ENCODE measurements around the gene TRPM3.

The TRPM3 gene

GRCh38 chr9:70901746-70902145, 219.7 kb downstream of the TRPM3 start:
- Histone ChIP-seq H3K27me3 (ENCODE audit: control insufficient read depth, insufficient read depth, low read length) (no peaks in the 10 kb centered on the region), H3K4me3 (ENCODE audit: low read depth, low read length) (no peak overlapping the region), H3K9ac (no peak overlapping the region), H2AFZ (no peak overlapping the region), H3K79me2 (no peaks in the 10 kb centered on the region), H3K27ac (no peak overlapping the region), H3K9me3 (ENCODE audit: control insufficient read depth, low read length) (no peaks in the 10 kb centered on the region), H3K4me1 (no peaks in the 10 kb centered on the region), H3K36me3 (ENCODE audit: control insufficient read depth, insufficient read depth, low read length) (no peaks in the 10 kb centered on the region), H3K4me2 (ENCODE audit: low read length) (no peak overlapping the region)
- TF ChIP-seq CTCF (IDR thresholded peaks at IDR 0.05) = no peak

GRCh38 chr9:70901013-70901412, 220.4 kb downstream of the TRPM3 start:
- Histone ChIP-seq H2AFZ (no peak overlapping the region), H3K4me3 (ENCODE audit: low read depth, low read length) (no peak overlapping the region), H3K9ac (no peak overlapping the region), H3K79me2 (no peaks in the 10 kb centered on the region), H3K27ac (no peak overlapping the region), H3K4me2 (ENCODE audit: low read length) (no peak overlapping the region), H3K9me3 (ENCODE audit: control insufficient read depth, low read length) (no peaks in the 10 kb centered on the region), H3K36me3 (ENCODE audit: control insufficient read depth, insufficient read depth, low read length) (no peaks in the 10 kb centered on the region), H3K27me3 (ENCODE audit: control insufficient read depth, insufficient read depth, low read length) (no peaks in the 10 kb centered on the region), H3K4me1 (no peaks in the 10 kb centered on the region)
- TF ChIP-seq CTCF (IDR thresholded peaks at IDR 0.05) = no peak

- Histone ChIP-seq H3K27ac (no peak overlapping the region), H3K27me3 (ENCODE audit: control insufficient read depth, insufficient read depth, low read length) (no peaks in the 10 kb centered on the region), H3K9ac (no peak overlapping the region), H3K4me1 (no peaks in the 10 kb centered on the region), H3K4me2 (ENCODE audit: low read length) (no peak overlapping the region), H3K9me3 (ENCODE audit: control insufficient read depth, low read length) (no peaks in the 10 kb centered on the region), H3K79me2 (no peaks in the 10 kb centered on the region), H3K36me3 (ENCODE audit: control insufficient read depth, insufficient read depth, low read length) (no peaks in the 10 kb centered on the region), H2AFZ (no peak overlapping the region), H3K4me3 (ENCODE audit: low read depth, low read length) (no peak overlapping the region)
- no peak for TF ChIP-seq CTCF (IDR thresholded peaks at IDR 0.05)
Measured at GRCh38 chr9:70893580-70894122, 227.8 kb downstream of the TRPM3 start.

GRCh38 chr9:70888471-70888870, 232.9 kb downstream of the TRPM3 start:
- H2AFZ ChIP-seq = no peak overlapping the region
- no peak overlapping the region for H3K27ac ChIP-seq
- H3K4me3 ChIP-seq (ENCODE audit: low read depth, low read length) = no peak overlapping the region
- H3K9me3 ChIP-seq (ENCODE audit: control insufficient read depth, low read length) = no peaks in the 10 kb centered on the region
- no peaks in the 10 kb centered on the region for H3K4me1 ChIP-seq
- no peaks in the 10 kb centered on the region for H3K79me2 ChIP-seq
- H3K9ac ChIP-seq = no peak overlapping the region
- no peaks in the 10 kb centered on the region for H3K27me3 ChIP-seq (ENCODE audit: control insufficient read depth, insufficient read depth, low read length)
- TF ChIP-seq CTCF (IDR thresholded peaks at IDR 0.05) = no peak
- no peaks in the 10 kb centered on the region for H3K36me3 ChIP-seq (ENCODE audit: control insufficient read depth, insufficient read depth, low read length)
- no peak overlapping the region for H3K4me2 ChIP-seq (ENCODE audit: low read length)

GRCh38 chr9:70887826-70888225, 233.6 kb downstream of the TRPM3 start:
- Histone ChIP-seq H3K4me1 (no peaks in the 10 kb centered on the region), H3K9me3 (ENCODE audit: control insufficient read depth, low read length) (no peaks in the 10 kb centered on the region), H3K4me3 (ENCODE audit: low read depth, low read length) (no peak overlapping the region), H3K27ac (no peak overlapping the region), H3K9ac (no peak overlapping the region), H3K27me3 (ENCODE audit: control insufficient read depth, insufficient read depth, low read length) (no peaks in the 10 kb centered on the region), H3K4me2 (ENCODE audit: low read length) (no peak overlapping the region), H3K79me2 (no peaks in the 10 kb centered on the region), H2AFZ (no peak overlapping the region), H3K36me3 (ENCODE audit: control insufficient read depth, insufficient read depth, low read length) (no peaks in the 10 kb centered on the region)
- TF ChIP-seq CTCF (IDR thresholded peaks at IDR 0.05) = no peak
